Fibroblast of the aortic adventitia (primary cell): ENCODE measurements around the gene OSM. TPM values are rescaled to one million over a fixed set of nuclear protein-coding genes. Genes with fewer than 3 reads are reported as not detected.

Experiments
- DNase-seq: peaks from one replicate; pipeline ENCODE4 v3.0.0-alpha.2; 2010; ENCODE audit warnings: low read depth
- H3K4me3 ChIP-seq: 2 replicates; pipeline ENCODE4 v1.5.1; 2011; ENCODE audit warnings: low read depth, mild to moderate bottlenecking, control low read depth, low read length, moderate library complexity
- CTCF ChIP-seq: IDR thresholded peaks from 2 replicates; pipeline ENCODE4 v1.5.1; 2011; ENCODE audit warnings: mild to moderate bottlenecking, low read length, control low read depth, inconsistent platforms; ENCODE audit not compliant: insufficient read depth
- total RNA-seq: library from RNA; depleted of rRNA; stranded (reverse); fragments of >200 nt; gene quantifications from 2 replicates; pipeline ENCODE4 v1.2.3, GENCODE V29; 2012; ENCODE audit warnings: low replicate concordance

OSM gene
- total RNA-seq, 1 donor: not detected

GRCh38 chr22:30272781-30273601 is 6.3 kb upstream of the OSM start:
- no peak for TF ChIP-seq CTCF
- H3K4me3 ChIP-seq: no peak overlapping the region

DNA sequence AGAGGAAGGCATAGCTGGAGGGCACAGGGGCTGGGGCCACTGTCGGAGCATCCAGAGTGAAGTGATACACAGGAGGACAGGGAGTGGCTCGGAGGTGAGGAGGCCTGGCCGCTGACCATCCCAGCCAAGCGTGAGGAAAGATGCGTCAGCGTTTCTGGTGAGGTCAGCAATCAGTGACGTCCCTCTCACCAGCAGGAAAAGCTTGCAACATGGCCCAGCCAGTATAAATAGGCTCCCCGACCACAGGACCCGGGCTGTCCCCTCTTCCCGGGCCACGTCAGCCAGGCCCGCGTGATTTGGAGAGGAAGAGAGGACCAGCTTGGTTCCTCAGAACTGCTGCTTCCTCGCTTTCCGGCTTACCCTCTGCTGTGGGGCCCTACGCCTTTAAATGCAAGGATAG is 4.2 kb upstream of the OSM start:
- no peak for TF ChIP-seq CTCF
- no peak overlapping the region for H3K4me3 ChIP-seq
- peak; percentile 70 for DNase-seq

More at GRCh38 chr22:30272781-30273601, 6.3 kb upstream of the OSM start:
- DNase-seq: no peak

DNA sequence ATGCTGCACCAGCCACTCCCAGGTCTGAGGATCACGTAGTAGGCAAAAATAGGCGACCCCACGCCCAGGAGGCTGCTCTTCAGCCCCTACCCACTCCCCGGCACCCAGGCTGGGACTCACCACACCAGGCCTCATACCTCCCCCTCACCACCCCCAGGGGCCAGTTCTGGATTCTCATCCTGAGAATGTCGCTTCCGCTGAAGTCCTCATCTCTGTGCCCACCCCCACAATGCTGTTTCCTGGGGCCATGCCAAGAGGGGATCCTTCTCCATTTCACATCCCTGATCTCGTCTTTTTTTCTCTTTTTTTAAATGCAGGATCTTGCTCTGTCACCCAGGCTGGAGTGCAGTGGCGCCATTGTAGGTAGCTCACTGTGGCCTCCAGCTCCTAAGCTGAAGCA is 1.7 kb upstream of the OSM start:
- H3K4me3 ChIP-seq: no peak overlapping the region
- TF ChIP-seq CTCF: no peak
- no peak for DNase-seq

DNA sequence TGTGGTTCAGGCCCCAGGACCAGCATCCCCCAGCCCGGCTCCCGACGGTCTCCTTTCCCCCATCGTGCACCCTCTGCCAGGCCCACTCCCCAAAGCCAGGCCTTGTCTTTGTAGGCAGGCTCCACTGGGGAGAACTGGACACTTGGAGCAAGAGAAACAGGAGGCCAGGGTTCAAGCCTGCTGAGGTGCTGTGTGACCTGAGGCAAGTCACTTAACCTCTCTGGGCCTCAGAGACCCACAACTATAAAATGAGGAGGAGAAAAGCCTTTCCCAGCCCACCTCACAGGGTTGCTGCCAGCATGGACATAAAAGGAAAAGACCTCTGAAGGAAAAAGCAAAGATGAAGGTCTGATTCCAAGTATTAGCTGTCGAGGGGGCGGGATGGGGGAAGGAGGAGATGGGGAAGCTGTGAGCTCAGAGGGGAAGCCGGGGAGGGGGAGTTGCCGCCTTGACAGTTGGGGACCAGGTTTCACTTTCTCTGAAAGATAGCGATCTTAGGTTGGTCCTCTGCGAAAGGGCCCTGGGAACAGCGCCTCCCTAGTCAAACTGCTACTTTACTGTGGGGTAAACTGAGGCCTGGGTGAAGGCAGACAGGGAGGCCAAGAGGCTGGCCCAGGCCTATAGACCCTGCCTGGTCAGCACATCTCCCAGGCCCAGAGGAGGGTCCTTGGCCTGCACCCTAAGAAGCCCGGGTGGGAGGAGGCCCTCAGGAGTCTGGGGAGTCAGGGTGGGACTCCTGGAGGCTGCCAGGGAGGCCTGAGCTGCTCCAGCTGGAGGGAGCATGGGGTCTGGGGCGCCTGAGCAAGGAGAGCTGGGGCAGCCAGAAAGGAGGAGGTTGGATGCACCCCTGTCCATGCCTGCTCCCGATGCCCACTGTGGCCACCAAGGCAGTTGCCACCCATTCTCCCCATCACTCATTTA is 991 bp upstream of the OSM start:
- DNase-seq: no peak
- TF ChIP-seq CTCF: no peak
- no peak overlapping the region for H3K4me3 ChIP-seq

DNA sequence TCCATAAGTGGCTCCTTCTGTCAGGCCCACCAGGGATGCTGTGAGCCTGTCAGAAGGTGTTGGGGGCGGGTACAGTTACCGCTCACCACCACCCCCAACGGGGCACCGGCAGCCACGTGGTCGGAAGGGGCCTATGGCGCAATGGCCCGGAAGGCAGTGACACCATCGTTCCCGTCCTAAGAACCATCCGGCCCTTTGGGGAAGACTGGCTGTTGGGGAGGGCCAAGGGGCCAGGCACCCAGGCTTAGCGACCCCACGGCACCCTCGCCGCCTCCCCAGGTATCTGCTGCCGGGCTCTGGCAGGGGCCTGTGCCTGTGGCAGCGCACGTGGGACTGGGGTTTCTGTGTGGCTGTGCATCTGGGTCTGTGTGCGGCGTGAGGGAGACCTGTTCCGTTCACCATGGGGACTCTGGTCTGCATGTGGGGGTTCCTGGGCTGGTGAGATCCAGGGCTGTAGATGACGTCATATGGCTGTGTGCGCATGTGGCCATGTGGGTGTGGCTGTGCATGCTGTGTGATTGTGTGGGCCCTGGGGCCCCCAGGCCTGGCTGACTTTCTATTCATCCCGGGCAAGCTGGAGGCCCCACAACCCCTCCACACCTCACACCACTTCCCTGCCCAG is 717 bp downstream of the OSM start:
- H3K4me3 ChIP-seq: no peak overlapping the region
- no peak for DNase-seq

More for the DNA sequence above, 717 bp downstream of the OSM start:
- no peak for TF ChIP-seq CTCF
